Ishikawa (cell line): ENCODE data around the gene C2orf81.

Experiments used
- CEBPB ChIP-seq: IDR thresholded peaks from 2 replicates; pipeline ENCODE4 v1.6.1; 2012
- CREB1 ChIP-seq: IDR thresholded peaks from 2 replicates; pipeline ENCODE4 v1.6.1; 2012; ENCODE audit warnings: low read depth
- EGR1 ChIP-seq: IDR thresholded peaks from 2 replicates; pipeline ENCODE4 v1.6.1; 2012
- EP300 ChIP-seq: IDR thresholded peaks from 2 replicates; pipeline ENCODE4 v1.6.1; 2012; ENCODE audit warnings: borderline replicate concordance
- FOXM1 ChIP-seq: IDR thresholded peaks from 2 replicates; pipeline ENCODE4 v1.6.1; 2012; ENCODE audit warnings: low read depth, borderline replicate concordance
- MAX ChIP-seq: IDR thresholded peaks from 2 replicates; pipeline ENCODE4 v1.6.1; 2012
- NFIC ChIP-seq: IDR thresholded peaks from 2 replicates; pipeline ENCODE4 v1.6.1; 2012
- RAD21 ChIP-seq: IDR thresholded peaks from 2 replicates; pipeline ENCODE4 v1.6.1; 2012; ENCODE audit warnings: low read depth
- REST ChIP-seq: IDR thresholded peaks from 2 replicates; pipeline ENCODE4 v1.6.1; 2012; ENCODE audit warnings: low read depth, mild to moderate bottlenecking
- TAF1 ChIP-seq: IDR thresholded peaks from 2 replicates; pipeline ENCODE4 v1.6.1; 2012; ENCODE audit warnings: low read depth, mild to moderate bottlenecking
- TCF12 ChIP-seq: IDR thresholded peaks from 2 replicates; pipeline ENCODE4 v1.6.1; 2012; ENCODE audit warnings: low read depth
- TEAD4 ChIP-seq: IDR thresholded peaks from 2 replicates; pipeline ENCODE4 v1.6.1; 2012
- USF1 ChIP-seq: IDR thresholded peaks from 2 replicates; pipeline ENCODE4 v1.6.1; 2012
- YY1 ChIP-seq: IDR thresholded peaks from 2 replicates; pipeline ENCODE4 v1.6.1; 2012; ENCODE audit warnings: low read depth
- ZBTB7A ChIP-seq: IDR thresholded peaks from 2 replicates; pipeline ENCODE4 v1.6.1; 2012; ENCODE audit warnings: low read depth

C2orf81 gene

GRCh38 chr2:74436848-74437695 is 15.7 kb upstream of the C2orf81 start:
- no peak for TF ChIP-seq EP300
- no peak for TF ChIP-seq YY1
- TF ChIP-seq TEAD4, result no peak
- no peak for TF ChIP-seq CREB1
- TF ChIP-seq FOXM1, result no peak
- TF ChIP-seq EGR1, result no peak
- TF ChIP-seq TAF1, result no peak
- TF ChIP-seq MAX, result no peak
- no peak for TF ChIP-seq ZBTB7A
- no peak for TF ChIP-seq REST

- TF ChIP-seq MAX, result no peak
- no peak for TF ChIP-seq REST
Observed at GRCh38 chr2:74436111-74436805, 14.8 kb upstream of the C2orf81 start.

GRCh38 chr2:74430502-74430901 is 9.1 kb upstream of the C2orf81 start:
- TF ChIP-seq CEBPB, result no peak
- TF ChIP-seq MAX, result no peak
- TF ChIP-seq TEAD4, result no peak
- no peak for TF ChIP-seq FOXM1
- no peak for TF ChIP-seq EP300
- TF ChIP-seq RAD21, result no peak
- TF ChIP-seq NFIC, result no peak
- no peak for TF ChIP-seq TCF12

- TF ChIP-seq TAF1 (no peak), TCF12 (no peak), EGR1 (no peak), RAD21 (no peak), CEBPB (no peak), EP300 (no peak)
Observed at GRCh38 chr2:74429487-74430451, 8.3 kb upstream of the C2orf81 start.

GRCh38 chr2:74428675-74429074 is 7.3 kb upstream of the C2orf81 start:
- TF ChIP-seq ZBTB7A (no peak), YY1 (no peak), TAF1 (no peak), TCF12 (no peak), EP300 (no peak), USF1 (no peak), CEBPB (no peak), REST (no peak), MAX (no peak), TEAD4 (no peak), EGR1 (no peak), CREB1 (no peak), RAD21 (no peak), FOXM1 (no peak)
